SK-N-MC (cell line): Measurements from ENCODE around the gene SSBP2.

ENCODE experiments used
- DNase-seq: peaks from one replicate; pipeline ENCODE4 v3.0.0-alpha.2; 2011; ENCODE audit warnings: low read depth, low spot score
- H3K27ac ChIP-seq: fragments of 200-600 bp; sonication (generic); 2 replicates; pipeline ENCODE4 v1.5.1; 2016; ENCODE audit warnings: mixed run types
- H3K36me3 ChIP-seq: fragments of 200-600 bp; sonication (generic); 2 replicates; pipeline ENCODE4 v1.6.1; 2017; ENCODE audit warnings: antibody characterized with exemption, low read length, mixed read lengths; ENCODE audit not compliant: insufficient read depth
- H3K4me3 ChIP-seq: fragments of 200-600 bp; sonication (generic); 2 replicates; pipeline ENCODE4 v1.5.1; 2016
- H3K9ac ChIP-seq: fragments of 200-600 bp; sonication (generic); 2 replicates; pipeline ENCODE4 v1.8.0; 2017; ENCODE audit warnings: mixed run types, mixed read lengths; ENCODE audit not compliant: insufficient read length
- H3K9me3 ChIP-seq: fragments of 200-600 bp; sonication (generic); 2 replicates; pipeline ENCODE4 v1.6.1; 2017; ENCODE audit warnings: low read depth, mild to moderate bottlenecking, antibody characterized with exemption, low read length, moderate library complexity, mixed read lengths
- EZH2 ChIP-seq: fragments of 200-600 bp; sonication (generic); IDR thresholded peaks from one replicate; pipeline ENCODE4 v1.6.1; 2017; ENCODE audit warnings: antibody characterized with exemption
- FOXP2 ChIP-seq: optimal IDR thresholded peaks from 2 replicates; pipeline ENCODE3; 2011; ENCODE audit warnings: mild to moderate bottlenecking, moderate library complexity; ENCODE audit not compliant: insufficient read depth; ENCODE audit errors: extremely low read length, control extremely low read depth
- POLR2AphosphoS5 ChIP-seq: IDR thresholded peaks from 2 replicates; pipeline ENCODE4 v1.6.1; 2012; ENCODE audit warnings: mild to moderate bottlenecking, low read depth, low read length, borderline replicate concordance

SSBP2 gene

GRCh38 chr5:81646469-81646995 is 104.4 kb downstream of the SSBP2 start:
- no peak for DNase-seq
- no peak for TF ChIP-seq POLR2AphosphoS5
- TF ChIP-seq EZH2 = no peak
- TF ChIP-seq FOXP2 = no peak
- Histone ChIP-seq H3K9ac (no peak overlapping the region), H3K4me3 (no peak overlapping the region), H3K36me3 (no peaks in the 10 kb centered on the region), H3K9me3 (no peaks in the 10 kb centered on the region), H3K27ac (no peak overlapping the region)

- H3K9me3 ChIP-seq = no peaks in the 10 kb centered on the region
- H3K4me3 ChIP-seq = no peak overlapping the region
- DNase-seq = no peak
- no peak overlapping the region for H3K9ac ChIP-seq
- H3K36me3 ChIP-seq = no peaks in the 10 kb centered on the region
- TF ChIP-seq POLR2AphosphoS5 = no peak
- TF ChIP-seq FOXP2 = no peak
- no peak for TF ChIP-seq EZH2
- H3K27ac ChIP-seq = no peak overlapping the region
Observed at GRCh38 chr5:81642210-81642609, 108.7 kb downstream of the SSBP2 start.

- no peak for DNase-seq
- Histone ChIP-seq H3K9ac (peak overlapping the region; percentile 41), H3K4me3 (no peak overlapping the region; the same call in 1 of the 2 replicates), H3K9me3 (no peaks in the 10 kb centered on the region), H3K27ac (peak overlapping the region; percentile 55; the same call in 1 of the 2 replicates), H3K36me3 (no peaks in the 10 kb centered on the region)
- TF ChIP-seq POLR2AphosphoS5 (no peak), FOXP2 (no peak), EZH2 (no peak)
Observed at GRCh38 chr5:81639556-81639955, 111.3 kb downstream of the SSBP2 start.

GRCh38 chr5:81638471-81638870 is 112.4 kb downstream of the SSBP2 start:
- peak overlapping the region; percentile 41 for H3K9ac ChIP-seq
- H3K36me3 ChIP-seq = no peaks in the 10 kb centered on the region
- TF ChIP-seq FOXP2 (no peak), POLR2AphosphoS5 (no peak), EZH2 (no peak)
- H3K4me3 ChIP-seq = peak overlapping the region; percentile 8; the same call in 1 of the 2 replicates
- no peak for DNase-seq
- H3K9me3 ChIP-seq = no peaks in the 10 kb centered on the region
- peak overlapping the region; percentile 55; the same call in 1 of the 2 replicates for H3K27ac ChIP-seq

- no peak overlapping the region for H3K9ac ChIP-seq
- no peaks in the 10 kb centered on the region for H3K9me3 ChIP-seq
- H3K4me3 ChIP-seq = no peak overlapping the region
- H3K36me3 ChIP-seq = no peaks in the 10 kb centered on the region
- TF ChIP-seq EZH2 = no peak
- no peak for TF ChIP-seq FOXP2
- no peak for TF ChIP-seq POLR2AphosphoS5
- no peak overlapping the region for H3K27ac ChIP-seq
- DNase-seq = no peak
Observed at GRCh38 chr5:81633891-81634290, 117.0 kb downstream of the SSBP2 start.

GRCh38 chr5:81633471-81633870 is 117.4 kb downstream of the SSBP2 start:
- no peak for TF ChIP-seq POLR2AphosphoS5
- TF ChIP-seq FOXP2 = no peak
- no peak for TF ChIP-seq EZH2
- Histone ChIP-seq H3K9ac (no peak overlapping the region), H3K36me3 (no peaks in the 10 kb centered on the region), H3K4me3 (no peak overlapping the region), H3K9me3 (no peaks in the 10 kb centered on the region), H3K27ac (no peak overlapping the region)
- no peak for DNase-seq

- no peak for TF ChIP-seq FOXP2
- no peak for TF ChIP-seq POLR2AphosphoS5
- no peak for TF ChIP-seq EZH2
- H3K36me3 ChIP-seq = no peaks in the 10 kb centered on the region
- no peak for DNase-seq
- no peak overlapping the region for H3K9ac ChIP-seq
- H3K4me3 ChIP-seq = no peak overlapping the region
- H3K27ac ChIP-seq = no peak overlapping the region
- H3K9me3 ChIP-seq = no peaks in the 10 kb centered on the region
Observed at GRCh38 chr5:81632679-81633078, 118.2 kb downstream of the SSBP2 start.

GRCh38 chr5:81631621-81632020 is 119.3 kb downstream of the SSBP2 start:
- DNase-seq = no peak
- H3K9ac ChIP-seq = no peak overlapping the region
- no peaks in the 10 kb centered on the region for H3K36me3 ChIP-seq
- no peaks in the 10 kb centered on the region for H3K9me3 ChIP-seq
- TF ChIP-seq FOXP2 (no peak), POLR2AphosphoS5 (no peak), EZH2 (no peak)
- H3K27ac ChIP-seq = no peak overlapping the region
- no peak overlapping the region for H3K4me3 ChIP-seq

GRCh38 chr5:81631124-81631523 is 119.8 kb downstream of the SSBP2 start:
- Histone ChIP-seq H3K36me3 (no peaks in the 10 kb centered on the region), H3K9ac (no peak overlapping the region), H3K27ac (no peak overlapping the region), H3K4me3 (no peak overlapping the region), H3K9me3 (no peaks in the 10 kb centered on the region)
- no peak for DNase-seq
- no peak for TF ChIP-seq FOXP2
- TF ChIP-seq EZH2 = no peak
- no peak for TF ChIP-seq POLR2AphosphoS5
